Lower lobe of right lung (tissue), 2 donors: ENCODE data around the gene FHIT. TPM values are rescaled to one million over a fixed set of nuclear protein-coding genes. Genes with fewer than 3 reads are reported as not detected.

Source experiments
- ATAC-seq, 2 donors: fragments of 200-7000 bp; cut with Tn5 transposase; one replicate each; pipeline ENCODE4 v1.9.1; 2020 to 2022; ENCODE audit warnings: mild to moderate bottlenecking in 2 of 2, moderate library complexity in 2 of 2
- DNase-seq: peaks from one replicate; pipeline ENCODE4 v3.0.0-alpha.2; 2020
- H3K27ac ChIP-seq: fragments of 200-600 bp; one replicate; pipeline ENCODE4 v1.8.0; 2022
- H3K27me3 ChIP-seq: fragments of 200-600 bp; one replicate; pipeline ENCODE4 v1.8.0; 2022; ENCODE audit warnings: low read depth
- H3K36me3 ChIP-seq: fragments of 200-600 bp; one replicate; pipeline ENCODE4 v1.8.0; 2022; ENCODE audit warnings: mild to moderate bottlenecking
- H3K4me1 ChIP-seq: fragments of 200-600 bp; one replicate; pipeline ENCODE4 v1.8.0; 2022
- H3K4me3 ChIP-seq: fragments of 200-600 bp; one replicate; pipeline ENCODE4 v1.8.0; 2022; ENCODE audit warnings: mild to moderate bottlenecking
- H3K9me3 ChIP-seq: fragments of 200-600 bp; one replicate; pipeline ENCODE4 v1.8.0; 2022
- CTCF ChIP-seq: fragments of 200-600 bp; IDR thresholded peaks from one replicate; pipeline ENCODE4 v1.8.0; 2022; ENCODE audit warnings: antibody characterized with exemption, mild to moderate bottlenecking
- intact Hi-C: fragments of 100-400 bp; cut with DNase I; formaldehyde crosslinking; loops from one replicate; pipeline ENCODE4 v1.11.0; 2022
- total RNA-seq: library from RNA; stranded (reverse); fragmentation: NEBNext Ultra II Directional; extraction: Animal tissue kit (Norgen Biotek cat#: 25700); gene quantifications from one replicate; pipeline ENCODE4 v1.2.1, GENCODE V29; 2021
- donor health status: DM: no; HTN: yes; CAD: no; lungs with severe emphysema.

The FHIT gene
- total RNA-seq, 1 donor from 2014 or later = 10.3 TPM

DNA sequence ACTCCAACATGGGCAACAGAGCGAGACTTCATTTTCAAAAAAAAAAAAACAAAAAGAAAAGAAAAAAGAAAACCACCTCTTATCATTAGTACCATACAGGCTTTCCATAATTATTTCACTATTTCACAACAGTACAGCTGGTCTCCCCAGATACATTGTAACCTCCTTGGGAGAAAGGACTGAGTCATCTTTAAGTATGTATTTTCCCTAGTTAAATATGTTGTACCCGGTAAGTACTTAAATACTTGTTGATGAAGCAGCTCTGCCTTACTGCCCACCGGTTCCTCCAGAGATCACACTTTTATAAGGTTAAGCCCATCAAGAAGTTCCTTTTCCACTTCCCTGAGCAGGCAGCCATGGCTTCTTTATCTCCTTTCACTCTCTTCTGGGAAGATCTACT lies 1412.0 kb downstream of the FHIT start:
- Histone ChIP-seq H3K4me3 (no peak overlapping the region), H3K36me3 (no peaks in the 10 kb centered on the region), H3K27ac (no peak overlapping the region), H3K27me3 (no peaks in the 10 kb centered on the region), H3K9me3 (no peaks in the 10 kb centered on the region), H3K4me1 (no peaks in the 10 kb centered on the region)
- intact Hi-C loops = no loop called here
- ATAC-seq = peak in 1 of 2 donors; percentile 25
- no peak for TF ChIP-seq CTCF
- no peak for DNase-seq

GRCh38 chr3:59836531-59836930 lies 1414.7 kb downstream of the FHIT start:
- H3K9me3 ChIP-seq = no peaks in the 10 kb centered on the region
- no peak overlapping the region for H3K27ac ChIP-seq
- no peaks in the 10 kb centered on the region for H3K36me3 ChIP-seq
- H3K27me3 ChIP-seq = no peaks in the 10 kb centered on the region
- H3K4me3 ChIP-seq = no peak overlapping the region
- intact Hi-C loops = no loop called here
- no peak for ATAC-seq
- no peak for DNase-seq
- no peak for TF ChIP-seq CTCF
- H3K4me1 ChIP-seq = no peaks in the 10 kb centered on the region

- intact Hi-C loops = no loop called here
- H3K27me3 ChIP-seq = no peaks in the 10 kb centered on the region
- no peak overlapping the region for H3K4me3 ChIP-seq
- no peaks in the 10 kb centered on the region for H3K9me3 ChIP-seq
- no peak for TF ChIP-seq CTCF
- DNase-seq = no peak
- no peaks in the 10 kb centered on the region for H3K36me3 ChIP-seq
- no peak overlapping the region for H3K27ac ChIP-seq
- H3K4me1 ChIP-seq = no peaks in the 10 kb centered on the region
- no peak for ATAC-seq
Observed at GRCh38 chr3:59832702-59833101, 1418.5 kb downstream of the FHIT start.

GRCh38 chr3:59832241-59832640 lies 1419.0 kb downstream of the FHIT start:
- no peaks in the 10 kb centered on the region for H3K27me3 ChIP-seq
- H3K27ac ChIP-seq = no peak overlapping the region
- H3K4me1 ChIP-seq = no peaks in the 10 kb centered on the region
- TF ChIP-seq CTCF = no peak
- intact Hi-C loops = no loop called here
- H3K36me3 ChIP-seq = no peaks in the 10 kb centered on the region
- H3K9me3 ChIP-seq = no peaks in the 10 kb centered on the region
- no peak overlapping the region for H3K4me3 ChIP-seq
- no peak for ATAC-seq
- no peak for DNase-seq

GRCh38 chr3:59831394-59831793 lies 1419.9 kb downstream of the FHIT start:
- H3K36me3 ChIP-seq = no peaks in the 10 kb centered on the region
- no peak for ATAC-seq
- no peak for TF ChIP-seq CTCF
- H3K9me3 ChIP-seq = no peaks in the 10 kb centered on the region
- H3K4me3 ChIP-seq = no peak overlapping the region
- H3K27me3 ChIP-seq = no peaks in the 10 kb centered on the region
- intact Hi-C loops = no loop called here
- no peaks in the 10 kb centered on the region for H3K4me1 ChIP-seq
- H3K27ac ChIP-seq = no peak overlapping the region
- DNase-seq = no peak

DNA sequence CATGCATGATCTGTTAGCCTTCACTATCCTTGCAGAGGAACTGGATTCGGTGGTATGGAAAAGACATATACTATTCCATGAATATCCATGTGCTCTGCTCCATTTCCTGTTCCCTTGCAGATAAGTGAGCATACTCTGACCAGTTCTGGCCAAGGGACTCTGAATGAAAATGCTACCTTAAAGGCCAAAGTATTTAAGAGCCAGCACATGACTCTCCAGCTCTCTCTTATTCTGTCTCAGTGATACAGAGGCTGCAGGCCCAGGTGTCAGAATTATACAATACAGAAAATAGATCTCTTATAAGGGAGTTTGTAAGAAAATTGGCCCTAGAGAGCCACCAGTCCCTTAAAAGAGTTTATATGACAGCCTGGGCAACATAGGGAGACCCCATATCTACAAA lies 1421.7 kb downstream of the FHIT start:
- Histone ChIP-seq H3K4me1 (no peaks in the 10 kb centered on the region), H3K27me3 (no peaks in the 10 kb centered on the region), H3K4me3 (no peak overlapping the region), H3K36me3 (no peaks in the 10 kb centered on the region), H3K9me3 (no peaks in the 10 kb centered on the region), H3K27ac (no peak overlapping the region)
- ATAC-seq (no peak), DNase-seq (no peak)
- TF ChIP-seq CTCF = no peak
- intact Hi-C loops = no loop called here
